ENCODE measurements around the gene CD86. TPM values are rescaled to one million over a fixed set of nuclear protein-coding genes. Genes with fewer than 3 reads are reported as not detected.

Gene CD86
- total and polyA plus RNA-seq, 2 of the 8 experiments (the other 6 are each of a cell fraction or from before 2014, with no cell fraction given): 0.12 to 0.30 TPM

GRCh38 chr3:122081543-122082247 is 26.5 kb downstream of the CD86 start:
- H3K23ac ChIP-seq (ENCODE audit: insufficient read length): no peak overlapping the region
- ChIA-PET POLR2A (ENCODE audit: partially characterized antibody) (interaction anchor here (1.0 kb wide), 1 partner anchor 15 kb away, joined by 3 read pairs; no protein-coding TSS in a partner anchor), CTCF (ENCODE audit: partially characterized antibody) (interaction anchor here (0.6 to 1.5 kb wide), 5 partner anchors 10 to 141 kb away, joined by 3 to 7 read pairs (median 4); no protein-coding TSS in a partner anchor)
- no peak overlapping the region for H3K4me2 ChIP-seq (ENCODE audit: insufficient read depth in 1 of 2, low read depth in 2 of 2, low read length in 2 of 2)
- 86% methylated on average over 7 of the region's 7 CpGs; no CpG with 5 or more reads in 1 of the 2 experiments for WGBS, 2 experiments (ENCODE audit: extremely low coverage in 1 of 2, insufficient coverage in 1 of 2, insufficient read length in 1 of 2, insufficient replicate concordance in 2 of 2, low coverage in 1 of 2, low lambda C conversion rate in 2 of 2, missing lambda C conversion rate in 1 of 2)
- H3K4me3 ChIP-seq (ENCODE audit: extremely low read depth in 1 of 4, insufficient read depth in 2 of 4, low read depth in 3 of 4, low read length in 4 of 4): no peak overlapping the region
- no peak overlapping the region for H2AFZ ChIP-seq (ENCODE audit: low read length)
- H4K91ac ChIP-seq (replicated peaks; ENCODE audit: insufficient read length, low read length): no peak overlapping the region
- H3K23me2 ChIP-seq (ENCODE audit: low read depth, low read length): no peaks in the 10 kb centered on the region
- no peak overlapping the region for H3K14ac ChIP-seq (ENCODE audit: insufficient read length)
- FAIRE-seq: no peak
- no peak overlapping the region for H2BK20ac ChIP-seq (ENCODE audit: low read length)
- H2BK12ac ChIP-seq (ENCODE audit: low read depth, low read length): no peak overlapping the region
- DNase-seq (ENCODE audit: low read depth in 1 of 2, low spot score in 2 of 2): no peak
- no peaks in the 10 kb centered on the region for H3K9me3 ChIP-seq (ENCODE audit: insufficient read depth in 2 of 2, low read depth in 1 of 2, low read length in 1 of 2)
- H3K4me1 ChIP-seq (replicated peaks in 1 of 4; ENCODE audit: control insufficient read depth in 3 of 4, insufficient read depth in 4 of 4, low read length in 3 of 4): peaks cover 0 to 4% (median 0%) of the 10 kb centered on the region in 4 experiments; a peak in 2 of 7 replicates
- no peak overlapping the region for H2AK5ac ChIP-seq (ENCODE audit: low read depth, low read length)
- no peaks in the 10 kb centered on the region for H3K79me2 ChIP-seq (ENCODE audit: control insufficient read depth in 1 of 2, insufficient read depth in 2 of 2, low read length in 2 of 2)
- no peak overlapping the region for H3K9ac ChIP-seq (replicated peaks in 1 of 4; ENCODE audit: extremely low read depth in 1 of 4, low read depth in 3 of 4, low read length in 3 of 4)
- no peaks in the 10 kb centered on the region for H3K36me3 ChIP-seq (ENCODE audit: control insufficient read depth in 2 of 4, insufficient read depth in 4 of 4, low read length in 3 of 4)
- H3K18ac ChIP-seq (ENCODE audit: extremely low read depth, low read length): no peak overlapping the region
- H4K5ac ChIP-seq (ENCODE audit: insufficient read length, low read depth, low read length): no peak overlapping the region
- no peak overlapping the region for H4K8ac ChIP-seq (ENCODE audit: extremely low read depth, insufficient read depth, low read length)
- no peak overlapping the region for H2BK15ac ChIP-seq (ENCODE audit: low read length)
- H2BK5ac ChIP-seq (ENCODE audit: low read depth, low read length): no peak overlapping the region
- H3K79me1 ChIP-seq (ENCODE audit: low read depth, low read length): no peaks in the 10 kb centered on the region
- H3K56ac ChIP-seq (replicated peaks; ENCODE audit: insufficient read length, low read depth, low read length): no peak overlapping the region
- H4K20me1 ChIP-seq (replicated peaks in 1 of 2; ENCODE audit: control insufficient read depth in 1 of 2, insufficient read depth in 2 of 2, low read length in 2 of 2): no peaks in the 10 kb centered on the region
- no peak overlapping the region for H2BK120ac ChIP-seq (replicated peaks; ENCODE audit: low read depth, low read length)
- H3K4ac ChIP-seq (replicated peaks; ENCODE audit: insufficient read length, low read depth, low read length): no peak overlapping the region
- H3K27me3 ChIP-seq (replicated peaks in 1 of 4; ENCODE audit: control insufficient read depth in 3 of 4, extremely low read depth in 1 of 4, insufficient read depth in 3 of 4, low read length in 3 of 4): no peaks in the 10 kb centered on the region
- no peak overlapping the region for H3K27ac ChIP-seq (ENCODE audit: low read depth, low read length)
- TF ChIP-seq SIN3A (conservative IDR thresholded peaks at IDR 0.05 in 1 of 2, IDR thresholded peaks at IDR 0.05 in 1 of 2; ENCODE audit: low read depth in 1 of 2, low read length in 2 of 2) (no peak), CTCF (IDR thresholded peaks at IDR 0.05; ENCODE audit: control extremely low read depth in 1 of 3, insufficient read depth in 1 of 3, low read depth in 1 of 3, low read length in 3 of 3) (no peak), CREB1 (IDR thresholded peaks at IDR 0.05) (no peak), CBX8 (IDR thresholded peaks at IDR 0.05; ENCODE audit: borderline replicate concordance, low read depth, low read length) (no peak), ATF3 (IDR thresholded peaks at IDR 0.05; ENCODE audit: insufficient read depth, low read depth, low read length) (no peak), JUND (IDR thresholded peaks at IDR 0.05; ENCODE audit: low read length) (no peak), EP300 (IDR thresholded peaks at IDR 0.05; ENCODE audit: borderline replicate concordance in 1 of 2, low read depth in 2 of 2, low read length in 2 of 2) (no peak), CHD1 (IDR thresholded peaks at IDR 0.05; ENCODE audit: low read depth, low read length) (no peak), CTBP2 (IDR thresholded peaks at IDR 0.05; ENCODE audit: borderline replicate concordance, insufficient read depth, insufficient read length, low read length) (no peak)
